Subcutaneous adipose tissue (tissue), 4 donors: Measurements from ENCODE around the gene RPN2. TPM values are rescaled to one million over a fixed set of nuclear protein-coding genes. Genes with fewer than 3 reads are reported as not detected.

Experiments
- CTCF ChIP-seq: fragments of 450-650 bp; IDR thresholded peaks from one replicate; pipeline ENCODE4 v1.5.1; 2016; ENCODE audit warnings: low read depth, mild to moderate bottlenecking, control low read depth, antibody characterized with exemption, moderate library complexity
- total RNA-seq, 4 donors: library from RNA; depleted of rRNA; stranded (reverse); fragments of >200 nt; gene quantifications; one replicate each; pipeline ENCODE4 v1.1.0, GENCODE V29; 2016

The RPN2 gene
- total RNA-seq, 4 donors from 2014 or later: 65.6 to 130 (median 109) TPM

- TF ChIP-seq CTCF: no peak
These were observed 75.2 kb downstream of the RPN2 start for GRCh38 chr20:37254114-37254878.

- TF ChIP-seq CTCF: no peak
These were observed 77.2 kb downstream of the RPN2 start for GRCh38 chr20:37256286-37256685.

GRCh38 chr20:37257530-37257929 is 78.4 kb downstream of the RPN2 start:
- TF ChIP-seq CTCF: no peak

GRCh38 chr20:37257988-37258387 is 78.9 kb downstream of the RPN2 start:
- no peak for TF ChIP-seq CTCF

GRCh38 chr20:37259031-37259430 is 79.9 kb downstream of the RPN2 start:
- no peak for TF ChIP-seq CTCF

- TF ChIP-seq CTCF: no peak
These were observed 80.7 kb downstream of the RPN2 start for GRCh38 chr20:37259865-37260264.

- TF ChIP-seq CTCF: no peak
These were observed 81.8 kb downstream of the RPN2 start for GRCh38 chr20:37260923-37261322.
